ENCODE measurements around the gene BBS2.

DNA sequence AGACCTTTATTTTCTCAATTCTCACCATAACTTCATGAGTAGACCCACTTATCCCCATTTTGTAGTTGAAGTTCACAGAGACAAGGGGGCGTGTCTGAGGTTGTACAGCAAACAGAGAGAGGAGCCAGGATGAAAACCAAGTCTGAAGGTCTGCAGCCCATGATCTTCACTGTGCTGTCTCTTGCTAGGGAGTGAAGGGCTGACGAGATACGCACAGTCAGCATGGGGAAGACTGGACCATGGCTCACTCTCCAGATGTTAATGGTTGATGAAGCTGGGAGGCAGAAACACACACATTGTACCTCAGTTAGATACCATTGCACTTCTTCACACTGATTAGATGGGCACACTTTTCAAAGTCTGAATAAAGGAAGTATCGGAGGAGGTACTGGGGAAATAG, 39.3 kb upstream of the BBS2 start:
- TF ChIP-seq, protein P1, sequence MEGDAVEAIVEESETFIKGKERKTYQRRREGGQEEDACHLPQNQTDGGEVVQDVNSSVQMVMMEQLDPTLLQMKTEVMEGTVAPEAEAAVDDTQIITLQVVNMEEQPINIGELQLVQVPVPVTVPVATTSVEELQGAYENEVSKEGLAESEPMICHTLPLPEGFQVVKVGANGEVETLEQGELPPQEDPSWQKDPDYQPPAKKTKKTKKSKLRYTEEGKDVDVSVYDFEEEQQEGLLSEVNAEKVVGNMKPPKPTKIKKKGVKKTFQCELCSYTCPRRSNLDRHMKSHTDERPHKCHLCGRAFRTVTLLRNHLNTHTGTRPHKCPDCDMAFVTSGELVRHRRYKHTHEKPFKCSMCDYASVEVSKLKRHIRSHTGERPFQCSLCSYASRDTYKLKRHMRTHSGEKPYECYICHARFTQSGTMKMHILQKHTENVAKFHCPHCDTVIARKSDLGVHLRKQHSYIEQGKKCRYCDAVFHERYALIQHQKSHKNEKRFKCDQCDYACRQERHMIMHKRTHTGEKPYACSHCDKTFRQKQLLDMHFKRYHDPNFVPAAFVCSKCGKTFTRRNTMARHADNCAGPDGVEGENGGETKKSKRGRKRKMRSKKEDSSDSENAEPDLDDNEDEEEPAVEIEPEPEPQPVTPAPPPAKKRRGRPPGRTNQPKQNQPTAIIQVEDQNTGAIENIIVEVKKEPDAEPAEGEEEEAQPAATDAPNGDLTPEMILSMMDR (IDR thresholded peaks at IDR 0.05), result no peak
- no peak for TF ChIP-seq POLR2A (IDR thresholded peaks at IDR 0.05)

Measured in stomach (tissue), 4 donors.